SK-MEL-5 (cell line): ENCODE data around the gene TAS2R40. TPM values are rescaled to one million over a fixed set of nuclear protein-coding genes. Genes with fewer than 3 reads are reported as not detected.
"Not testable (repeated sequence)": the region's sequence is repeated elsewhere in the genome, so short reads cannot be mapped to it uniquely, and the experiment has no call there.

Source experiments
- DNase-seq: peaks from one replicate; pipeline ENCODE4 v3.0.0-alpha.2; 2016; ENCODE audit warnings: low read depth, low spot score
- in situ Hi-C: cut with HindIII; loops from 2 replicates; pipeline ENCODE4 v1.10.0; 2016; ENCODE audit warnings: low sequenced_read_pairs, high pct_unique_total_duplicates, low pct_unique_long_range_greater_than_20kb
- small RNA-seq, 2 experiments: library from RNA; depleted of rRNA; stranded (forward); fragments of <200 nt; gene quantifications; one replicate each; pipeline ENCODE3, GENCODE V24; 2014
- total RNA-seq: library from RNA; depleted of rRNA; stranded (reverse); fragments of >200 nt; shearing (Covaris generic); gene quantifications from 2 replicates; pipeline ENCODE4 v1.2.3, GENCODE V29; 2014; rRNA removed

TAS2R40 gene
- total RNA-seq, 1 experiment from 2014 or later = not detected

DNA sequence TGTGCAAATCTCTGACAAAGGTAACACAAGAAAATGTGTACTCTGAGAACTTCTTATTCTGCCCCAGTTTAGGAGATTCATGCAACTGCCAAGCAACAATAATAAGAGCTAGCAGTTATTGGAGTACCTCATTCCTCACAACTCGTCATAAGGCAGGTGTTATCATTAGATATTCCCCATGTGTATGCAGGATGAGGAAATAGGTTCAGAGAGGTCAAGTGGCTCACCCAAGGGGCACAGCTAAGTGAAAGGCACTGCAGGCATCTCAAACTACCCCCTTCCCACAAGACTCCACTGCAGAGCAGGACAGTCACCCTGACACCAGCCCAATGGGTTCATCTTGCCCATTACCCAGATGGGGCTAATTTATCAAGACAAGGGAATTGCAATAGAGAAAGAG lies 40.1 kb downstream of the TAS2R40 start:
- no peak for DNase-seq
- in situ Hi-C loops = no loop called here

DNA sequence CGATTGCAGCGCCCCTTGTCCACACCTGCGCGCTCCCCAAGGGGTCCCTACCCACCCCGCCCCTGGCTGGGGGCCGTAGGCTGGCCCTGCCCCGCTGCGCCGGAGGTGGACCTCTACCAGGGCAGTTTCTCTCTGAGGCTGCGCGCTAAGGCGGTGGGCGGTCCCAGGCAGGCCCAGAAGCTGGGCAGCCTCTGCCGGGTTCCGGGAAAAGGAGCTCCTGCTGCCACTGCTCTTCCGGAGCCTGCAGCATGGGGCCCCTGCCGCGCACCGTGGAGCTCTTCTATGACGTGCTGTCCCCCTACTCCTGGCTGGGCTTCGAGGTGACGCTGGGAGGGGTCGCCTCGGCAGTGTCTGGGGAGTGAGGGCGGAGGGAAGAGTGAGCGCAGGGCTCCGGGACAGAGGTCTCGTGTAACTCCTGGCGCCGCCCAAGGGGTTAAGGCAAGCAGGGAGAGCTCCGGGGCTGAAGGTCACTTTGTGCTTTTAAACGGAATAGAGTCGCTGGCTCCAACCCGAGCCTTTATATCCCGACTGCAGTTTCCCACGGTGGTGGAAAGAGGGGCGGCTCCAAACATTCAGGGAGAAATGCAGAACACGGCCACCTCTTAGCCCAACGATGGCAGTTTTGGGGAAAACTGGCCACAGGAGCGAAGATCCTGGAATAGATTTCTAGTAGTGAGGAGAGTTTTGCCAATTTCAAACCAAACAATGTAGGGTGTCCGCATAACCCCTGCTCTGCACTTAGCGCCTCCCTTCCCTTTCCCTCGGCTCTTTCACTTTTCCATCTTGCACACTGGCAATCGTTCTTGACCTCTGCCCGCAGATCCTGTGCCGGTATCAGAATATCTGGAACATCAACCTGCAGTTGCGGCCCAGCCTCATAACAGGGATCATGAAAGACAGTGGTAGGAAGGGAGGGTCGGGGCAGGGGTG lies 41.7 kb downstream of the TAS2R40 start, which contains the start of gene GSTK1:
Gene GSTK1, plus strand, starts transcription at position 176 of the 930 bp plus-strand sequence. Its CDS starts 73 bp downstream, at position 249.
- DNase-seq = peak; percentile 82
- in situ Hi-C loops = no loop called here

DNA sequence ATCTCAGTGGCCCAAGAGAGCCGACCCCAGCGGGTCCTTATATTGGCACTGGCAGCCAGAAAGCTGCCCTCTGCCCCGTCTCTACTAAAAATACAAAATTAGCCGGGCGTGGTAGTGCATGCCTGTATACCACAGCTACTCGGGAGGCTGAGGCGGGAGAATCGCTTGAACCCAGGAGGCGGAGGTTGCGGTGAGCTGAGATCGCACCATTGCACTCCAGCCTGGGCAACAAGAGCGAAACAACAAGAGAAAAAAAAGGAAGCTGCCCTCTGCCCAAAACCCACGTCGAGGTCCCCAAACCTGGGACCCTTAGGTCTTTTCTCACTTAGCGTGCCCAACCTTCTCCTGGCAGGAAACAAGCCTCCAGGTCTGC lies 42.3 kb downstream of the TAS2R40 start:
- in situ Hi-C loops, DNase-seq: not testable (repeated sequence)

DNA sequence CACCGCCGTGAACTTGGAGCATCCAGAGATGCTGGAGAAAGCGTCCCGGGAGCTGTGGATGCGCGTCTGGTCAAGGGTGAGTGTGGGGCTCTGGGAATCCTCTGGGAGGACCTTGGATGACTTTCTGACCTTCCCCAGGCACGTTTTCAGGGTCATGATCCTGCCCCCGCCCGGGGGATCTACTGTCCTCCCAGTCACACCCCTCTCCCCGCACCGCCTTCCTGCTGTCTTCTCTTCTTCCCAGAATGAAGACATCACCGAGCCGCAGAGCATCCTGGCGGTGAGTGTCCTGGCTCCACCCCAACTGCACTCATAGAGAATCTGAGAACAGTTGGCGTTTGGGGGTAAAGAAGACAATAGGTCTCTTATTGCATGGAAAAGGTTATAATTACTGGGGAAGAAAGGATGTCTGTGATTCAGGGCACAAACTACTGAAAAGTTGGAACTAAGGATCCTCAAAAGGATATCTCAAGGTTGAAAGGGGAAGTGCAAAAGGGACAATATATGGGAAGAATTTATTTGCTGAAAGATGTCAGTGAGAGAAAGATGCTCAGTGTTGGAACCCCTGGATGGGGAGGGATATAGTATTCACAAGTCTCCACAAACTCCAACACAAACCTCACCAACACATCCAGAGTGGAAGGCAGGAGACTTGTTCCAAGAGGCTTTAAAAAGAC lies 43.3 kb downstream of the TAS2R40 start:
- in situ Hi-C loops = no loop called here
- peak; percentile 65 for DNase-seq

DNA sequence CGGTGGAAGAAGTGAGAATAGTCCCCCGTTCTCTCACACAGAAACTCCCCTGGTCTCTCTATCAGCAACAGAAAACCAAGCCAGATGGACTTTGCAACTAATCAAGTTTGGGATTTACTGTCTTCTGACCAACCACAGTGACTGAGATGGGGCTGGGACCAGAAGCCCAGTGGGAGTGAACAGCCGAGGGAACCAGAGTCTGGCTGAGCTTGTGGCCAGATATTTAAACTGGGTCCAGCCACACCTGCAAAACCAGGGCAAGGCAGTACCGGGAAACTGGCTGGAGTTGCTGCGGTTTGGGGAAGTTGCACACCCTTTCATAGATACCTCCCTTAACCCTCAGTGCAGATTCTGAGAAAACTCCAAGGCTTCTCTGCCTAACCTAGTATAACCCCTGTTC lies 47.4 kb downstream of the TAS2R40 start:
- DNase-seq = no peak
- in situ Hi-C loops = no loop called here

DNA sequence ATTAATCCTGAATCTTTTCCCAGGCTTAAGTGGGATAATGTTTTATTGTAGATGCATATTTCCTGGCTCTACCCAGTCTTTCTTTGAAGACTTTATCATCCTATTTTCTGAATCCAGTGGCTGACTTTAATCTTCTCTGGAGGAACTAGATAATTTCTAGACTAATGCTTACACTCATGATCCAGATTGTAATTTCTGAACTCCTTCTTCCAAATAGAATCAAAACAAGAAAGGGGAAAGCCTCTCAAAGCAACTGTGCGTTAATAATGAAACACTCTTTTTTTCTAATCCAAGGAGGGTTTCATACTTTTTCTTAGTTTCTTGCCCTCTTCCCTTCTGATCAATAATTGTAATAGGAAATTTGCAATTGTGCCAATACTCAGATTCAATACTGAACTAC lies 49.4 kb downstream of the TAS2R40 start:
- DNase-seq = no peak
- in situ Hi-C loops = no loop called here

Small RNA genes lying within 50 kb of the gene (small RNA-seq; reads per million reads assigned to genes)
- gene AC073342.3 = 0 reads per million in 2 experiments

Other genes starting within 250 kb of the TAS2R40 start
- not detected in 2 replicates for gene OR9A2, start 194.9 kb upstream of the TAS2R40 start, total RNA-seq
- gene OR6V1, start 169.7 kb upstream of the TAS2R40 start, total RNA-seq = not detected in 2 replicates
- not detected in 2 replicates for gene PIP, start 90.0 kb upstream of the TAS2R40 start, total RNA-seq
- not detected in 2 replicates for gene TAS2R39, start 38.6 kb upstream of the TAS2R40 start, total RNA-seq
- 144 and 161 TPM in 2 replicates for gene GSTK1, start 41.4 kb downstream of the TAS2R40 start, total RNA-seq
- not detected in 2 replicates for gene TMEM139, start 62.9 kb downstream of the TAS2R40 start, total RNA-seq
- gene CASP2, start 66.3 kb downstream of the TAS2R40 start, total RNA-seq = 11.8 and 14.4 TPM in 2 replicates
- not detected in 2 replicates for gene CLCN1, start 94.1 kb downstream of the TAS2R40 start, total RNA-seq
- not detected in 2 replicates for gene FAM131B, start 140.7 kb downstream of the TAS2R40 start, total RNA-seq
- gene ZYX, start 159.3 kb downstream of the TAS2R40 start, total RNA-seq = 14.7 and 17.2 TPM in 2 replicates
- not detected in 2 replicates for gene EPHA1, start 186.8 kb downstream of the TAS2R40 start, total RNA-seq
- not detected in 2 replicates for gene TAS2R60, start 221.4 kb downstream of the TAS2R40 start, total RNA-seq